SK-N-SH (cell line): ENCODE results near the gene RMND1. TPM values are rescaled to one million over a fixed set of nuclear protein-coding genes. Genes with fewer than 3 reads are reported as not detected.

Source experiments
- CTCF ChIA-PET: fragments of 300-600, 350-600 bp; formaldehyde crosslinking; extraction: SDS; loops from one replicate; lab custom pipeline; 2021; lab: Yijun Ruan, JAX
- POLR2A ChIA-PET: fragments of 350-600 bp; sonication (Branson Sonifier 250); formaldehyde crosslinking; extraction: SDS; loops from one replicate; lab custom pipeline; 2020; ENCODE audit warnings: antibody characterized with exemption, inconsistent platforms; lab: Yijun Ruan, JAX
- DNase-seq: peaks from one replicate; pipeline ENCODE4 v3.0.0; 2012
- H2AFZ ChIP-seq: fragments of 200-600 bp; sonication (generic); 2 replicates; pipeline ENCODE4 v1.8.1; 2016; ENCODE audit warnings: antibody characterized with exemption, mild to moderate bottlenecking, low read depth
- H3F3A ChIP-seq: fragments of 200-600 bp; sonication (generic); replicated peaks from 2 replicates; pipeline ENCODE3; 2016; ENCODE audit warnings: antibody characterized with exemption, mild to moderate bottlenecking; ENCODE audit not compliant: insufficient read depth
- H3K27ac ChIP-seq, 2 experiments: fragments of 200-500 bp in 1 of 2; fragments of 200-600 bp in 1 of 2; sonication (Bioruptor generic) in 1 of 2; sonication (generic), shearing (Covaris generic) in 1 of 2; 2 replicates each; pipeline versions ENCODE4 v1.5.1 to v1.6.1; 2014 to 2016; ENCODE audit warnings: low read depth in 2 of 2, inconsistent platforms in 1 of 2, low read length in 1 of 2, mild to moderate bottlenecking in 1 of 2, mixed read lengths in 1 of 2
- H3K27me3 ChIP-seq: fragments of 200-600 bp; sonication (generic), shearing (Covaris generic); 2 replicates; pipeline ENCODE4 v1.6.1; 2016; ENCODE audit warnings: mixed run types; ENCODE audit not compliant: insufficient read depth
- H3K36me3 ChIP-seq, 2 experiments: fragments of 200-500 bp in 1 of 2; fragments of 200-600 bp in 1 of 2; sonication (Bioruptor generic) in 1 of 2; sonication (generic) in 1 of 2; replicated peaks in 1 of 2; 2 replicates each; pipeline versions ENCODE3 to v1.5.1; 2014 to 2016; ENCODE audit warnings: low read length in 1 of 2, mild to moderate bottlenecking in 1 of 2; ENCODE audit not compliant: insufficient read depth in 2 of 2, control insufficient read depth in 1 of 2
- H3K4me1 ChIP-seq, 2 experiments: fragments of 200-500 bp in 1 of 2; fragments of 200-600 bp in 1 of 2; sonication (Bioruptor generic) in 1 of 2; sonication (generic), shearing (Covaris generic) in 1 of 2; 2 replicates each; pipeline versions ENCODE4 v1.5.1 to v1.6.1; 2014 to 2016; ENCODE audit warnings: low read depth in 1 of 2, low read length in 1 of 2, mixed run types in 1 of 2; ENCODE audit not compliant: insufficient read depth in 2 of 2, control insufficient read depth in 1 of 2
- H3K4me2 ChIP-seq: fragments of 200-600 bp; sonication (generic), shearing (Covaris generic); 2 replicates; pipeline ENCODE4 v1.6.1; 2017; ENCODE audit warnings: mixed run types
- H3K4me3 ChIP-seq, 2 experiments: fragments of 200-500 bp in 1 of 2; fragments of 200-600 bp in 1 of 2; sonication (Bioruptor generic) in 1 of 2; sonication (generic), shearing (Covaris generic) in 1 of 2; 2 replicates each; pipeline versions ENCODE4 v1.5.1 to v1.8.1; 2014 to 2016; ENCODE audit warnings: low read depth in 2 of 2, inconsistent platforms in 1 of 2, low read length in 1 of 2, mild to moderate bottlenecking in 1 of 2, mixed read lengths in 1 of 2, moderate library complexity in 1 of 2
- H3K79me2 ChIP-seq: fragments of 200-600 bp; sonication (generic); 2 replicates; pipeline ENCODE4 v1.8.1; 2017; ENCODE audit warnings: mild to moderate bottlenecking; ENCODE audit not compliant: insufficient read depth
- H3K9ac ChIP-seq: fragments of 200-600 bp; sonication (generic); 2 replicates; pipeline ENCODE4 v1.6.1; 2017; ENCODE audit warnings: mixed run types
- H3K9me2 ChIP-seq: fragments of 200-600 bp; sonication (generic); 2 replicates; pipeline ENCODE4 v1.6.1; 2017; ENCODE audit warnings: mixed run types
- H3K9me3 ChIP-seq: fragments of 200-600 bp; sonication (generic); 2 replicates; pipeline ENCODE4 v1.6.1; 2017; ENCODE audit warnings: mixed run types, mild to moderate bottlenecking, moderate library complexity
- H4K20me1 ChIP-seq: fragments of 200-600 bp; sonication (generic); 2 replicates; pipeline ENCODE4 v1.6.1; 2017; ENCODE audit warnings: mild to moderate bottlenecking, mixed run types; ENCODE audit not compliant: insufficient read depth
- CHD2 ChIP-seq: fragments of 150-350 bp; IDR thresholded peaks from 2 replicates; pipeline ENCODE4 v1.6.1; 2018; ENCODE audit warnings: low read length; ENCODE audit not compliant: partially characterized antibody
- CTCF ChIP-seq: fragments of 200-600 bp; sonication (generic); IDR thresholded peaks from 2 replicates; pipeline ENCODE4 v1.6.1; 2017; ENCODE audit warnings: antibody characterized with exemption, mild to moderate bottlenecking, moderate library complexity
- EP300 ChIP-seq, 2 experiments: IDR thresholded peaks; 2 replicates each; pipeline versions ENCODE4 v1.4.0 to v1.6.1; 2012; ENCODE audit warnings: borderline replicate concordance in 1 of 2, low read depth in 1 of 2, low read length in 1 of 2
- EZH2phosphoT487 ChIP-seq: fragments of 200-600 bp; sonication (generic); IDR thresholded peaks from 2 replicates; pipeline ENCODE4 v1.6.1; 2017; ENCODE audit warnings: low read depth, mixed run types, mild to moderate bottlenecking, antibody characterized with exemption, moderate library complexity, borderline replicate concordance
- FOSL2 ChIP-seq: IDR thresholded peaks from 2 replicates; pipeline ENCODE4 v1.4.0; 2012; ENCODE audit warnings: low read depth, mild to moderate bottlenecking, moderate library complexity, borderline replicate concordance
- FOXJ3 ChIP-seq: sonication (generic); formaldehyde crosslinking; IDR thresholded peaks from 2 replicates; pipeline ENCODE4 v1.5.1; 2020; ENCODE audit warnings: mild to moderate bottlenecking, missing genetic modification reagents
- GATA2 ChIP-seq: sonication (generic); formaldehyde crosslinking; IDR thresholded peaks from 2 replicates; pipeline ENCODE4 v1.5.0; 2020; ENCODE audit warnings: mild to moderate bottlenecking, missing genetic modification reagents
- IRF3 ChIP-seq: fragments of 150-350 bp; IDR thresholded peaks from 2 replicates; pipeline ENCODE4 v1.6.1; 2016; ENCODE audit warnings: mild to moderate bottlenecking, low read depth, low read length
- JUND ChIP-seq: IDR thresholded peaks from 2 replicates; pipeline ENCODE4 v1.4.0; 2012
- MAX ChIP-seq: IDR thresholded peaks from 2 replicates; pipeline ENCODE4 v1.4.0; 2012; ENCODE audit warnings: low read depth
- MEF2A ChIP-seq: IDR thresholded peaks from 2 replicates; pipeline ENCODE4 v1.4.0; 2012; ENCODE audit warnings: low read depth, borderline replicate concordance
- MXI1 ChIP-seq: IDR thresholded peaks from 2 replicates; pipeline ENCODE4 v1.6.1; 2012; ENCODE audit warnings: mild to moderate bottlenecking, low read depth, low read length, improper control_type of control experiment
- NFIC ChIP-seq: IDR thresholded peaks from 2 replicates; pipeline ENCODE4 v1.4.0; 2012; ENCODE audit warnings: borderline replicate concordance
- NRF1 ChIP-seq: IDR thresholded peaks from 2 replicates; pipeline ENCODE4 v1.6.1; 2012; ENCODE audit warnings: low read depth, mild to moderate bottlenecking, low read length
- POLR2AphosphoS5 ChIP-seq: IDR thresholded peaks from 2 replicates; pipeline ENCODE4 v1.6.1; 2012; ENCODE audit warnings: low read depth, low read length
- RCOR1 ChIP-seq: fragments of 150-350 bp; IDR thresholded peaks from 2 replicates; pipeline ENCODE4 v1.6.1; 2017; ENCODE audit warnings: antibody characterized with exemption, low read length
- RFX5 ChIP-seq: IDR thresholded peaks from 2 replicates; pipeline ENCODE4 v1.6.1; 2012; ENCODE audit warnings: mild to moderate bottlenecking, improper control_type of control experiment, low read length
- SIN3A ChIP-seq: IDR thresholded peaks from 2 replicates; pipeline ENCODE4 v1.6.1; 2012; ENCODE audit warnings: low read depth, mild to moderate bottlenecking, low read length, moderate library complexity, borderline replicate concordance
- SMC3 ChIP-seq: IDR thresholded peaks from 2 replicates; pipeline ENCODE4 v1.6.1; 2012; ENCODE audit warnings: low read depth, low read length, improper control_type of control experiment
- TAF1 ChIP-seq: IDR thresholded peaks from 2 replicates; pipeline ENCODE4 v1.6.1; 2012; ENCODE audit warnings: low read depth, mild to moderate bottlenecking, low read length, moderate library complexity, borderline replicate concordance
- TCF12 ChIP-seq: IDR thresholded peaks from 2 replicates; pipeline ENCODE4 v1.4.0; 2012
- USF2 ChIP-seq: fragments of 150-350 bp; IDR thresholded peaks from 2 replicates; pipeline ENCODE4 v1.6.1; 2017; ENCODE audit warnings: antibody characterized with exemption, low read length, low read depth, borderline replicate concordance
- YY1 ChIP-seq: IDR thresholded peaks from 2 replicates; pipeline ENCODE4 v1.4.0; 2012; ENCODE audit warnings: low read depth, mild to moderate bottlenecking
- WGBS: methylation state at CpG from one replicate; pipeline ENCODE4 v1.1.6; 2017; ENCODE audit warnings: low lambda C conversion rate; 5-methylcytosine and 5-hydroxymethylcytosine counted together
- polyA plus RNA-seq, 3 experiments: library from polyadenylated mRNA; depleted of rRNA; stranded (reverse); fragments of >200 nt; gene quantifications; 2 replicates each; pipeline ENCODE4 v1.2.3, GENCODE V29; 2012

RMND1 gene
- polyA plus RNA-seq, 1 of the 3 experiments (the other 2 are of a cell fraction): 14.8 TPM

GRCh38 chr6:151412909-151413308, 39.0 kb downstream of the RMND1 start:
- Histone ChIP-seq H3K9me2 (no peaks in the 10 kb centered on the region), H2AFZ (no peak overlapping the region), H3K4me3 (no peak overlapping the region), H3K9me3 (no peaks in the 10 kb centered on the region; the same call in 1 of the 2 replicates), H3K27me3 (no peaks in the 10 kb centered on the region), H3K27ac (no peak overlapping the region), H3K4me2 (no peak overlapping the region), H3K79me2 (peaks cover 27% of the 10 kb centered on the region; the same call in 1 of the 2 replicates), H3K36me3 (peaks cover 51 to 79% of the 10 kb centered on the region in 2 experiments), H3F3A (peaks cover 51% of the 10 kb centered on the region), H3K4me1 (no peaks in the 10 kb centered on the region), H3K9ac (no peak overlapping the region), H4K20me1 (0 out of 2 replicates have a peak, but pooled peaks cover 3% of the 10 kb centered on the region)
- ChIA-PET CTCF (interaction anchor here (0.8 to 1.2 kb wide), 2 partner anchors 32 to 62 kb away, joined by 3 to 4 read pairs; no protein-coding TSS in a partner anchor), POLR2A (no interaction called here)
- 100% methylated on average over 3 of the region's 3 CpGs for WGBS
- no peak for DNase-seq
- TF ChIP-seq MAX: no peak
- no peak for TF ChIP-seq SMC3
- TF ChIP-seq TCF12: no peak
- TF ChIP-seq YY1: no peak
- TF ChIP-seq CHD2: no peak
- no peak for TF ChIP-seq RFX5
- no peak for TF ChIP-seq JUND
- TF ChIP-seq EP300 (IDR thresholded peaks at IDR 0.05; ENCODE audit: borderline replicate concordance in 1 of 2, low read depth in 1 of 2, low read length in 1 of 2): no peak
- no peak for TF ChIP-seq CTCF
- no peak for TF ChIP-seq SIN3A
- no peak for TF ChIP-seq NRF1
- no peak for TF ChIP-seq GATA2 (CRISPR knock-in tag)
- TF ChIP-seq USF2: no peak
- TF ChIP-seq FOXJ3 (CRISPR knock-in tag): no peak
- TF ChIP-seq FOSL2: no peak
- no peak for TF ChIP-seq POLR2AphosphoS5
- TF ChIP-seq TAF1: no peak

GRCh38 chr6:151409679-151410078, 42.2 kb downstream of the RMND1 start:
- Histone ChIP-seq H3K27ac (no peak overlapping the region), H3K9me2 (no peaks in the 10 kb centered on the region), H3K27me3 (no peaks in the 10 kb centered on the region), H3K79me2 (peaks cover 59% of the 10 kb centered on the region), H3K9ac (no peak overlapping the region), H3F3A (peaks cover 53% of the 10 kb centered on the region), H3K4me2 (no peak overlapping the region), H3K4me1 (no peaks in the 10 kb centered on the region), H3K9me3 (no peaks in the 10 kb centered on the region; the same call in 1 of the 2 replicates), H4K20me1 (peaks cover 34% of the 10 kb centered on the region), H3K36me3 (peaks cover 44 to 79% of the 10 kb centered on the region in 2 experiments), H3K4me3 (no peak overlapping the region), H2AFZ (no peak overlapping the region)
- 93% methylated on average over 7 of the region's 7 CpGs for WGBS
- POLR2A ChIA-PET: no interaction called here
- DNase-seq: no peak
- CTCF ChIA-PET: no interaction called here
- TF ChIP-seq EP300 (IDR thresholded peaks at IDR 0.05; ENCODE audit: borderline replicate concordance in 1 of 2, low read depth in 1 of 2, low read length in 1 of 2) (no peak), FOSL2 (no peak), MEF2A (no peak), NFIC (no peak), MAX (no peak), RCOR1 (no peak), MXI1 (no peak), SIN3A (no peak), IRF3 (no peak), EZH2phosphoT487 (no peak), CTCF (no peak)
